ENCODE results near the gene TSHR.

- TF ChIP-seq, protein P1, sequence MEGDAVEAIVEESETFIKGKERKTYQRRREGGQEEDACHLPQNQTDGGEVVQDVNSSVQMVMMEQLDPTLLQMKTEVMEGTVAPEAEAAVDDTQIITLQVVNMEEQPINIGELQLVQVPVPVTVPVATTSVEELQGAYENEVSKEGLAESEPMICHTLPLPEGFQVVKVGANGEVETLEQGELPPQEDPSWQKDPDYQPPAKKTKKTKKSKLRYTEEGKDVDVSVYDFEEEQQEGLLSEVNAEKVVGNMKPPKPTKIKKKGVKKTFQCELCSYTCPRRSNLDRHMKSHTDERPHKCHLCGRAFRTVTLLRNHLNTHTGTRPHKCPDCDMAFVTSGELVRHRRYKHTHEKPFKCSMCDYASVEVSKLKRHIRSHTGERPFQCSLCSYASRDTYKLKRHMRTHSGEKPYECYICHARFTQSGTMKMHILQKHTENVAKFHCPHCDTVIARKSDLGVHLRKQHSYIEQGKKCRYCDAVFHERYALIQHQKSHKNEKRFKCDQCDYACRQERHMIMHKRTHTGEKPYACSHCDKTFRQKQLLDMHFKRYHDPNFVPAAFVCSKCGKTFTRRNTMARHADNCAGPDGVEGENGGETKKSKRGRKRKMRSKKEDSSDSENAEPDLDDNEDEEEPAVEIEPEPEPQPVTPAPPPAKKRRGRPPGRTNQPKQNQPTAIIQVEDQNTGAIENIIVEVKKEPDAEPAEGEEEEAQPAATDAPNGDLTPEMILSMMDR (conservative IDR thresholded peaks at IDR 0.05; ENCODE audit: low read length), result no peak
- TF ChIP-seq EZH2phosphoT487 (IDR thresholded peaks at IDR 0.05; ENCODE audit: borderline replicate concordance, low read depth, low read length), result no peak
Measured at GRCh38 chr14:80924365-80925103, 30.9 kb upstream of the TSHR start.

All from OCI-LY7 (cell line).